Measurements from ENCODE around the gene QPCTL.
"Not testable (repeated sequence)": the region's sequence is repeated elsewhere in the genome, so short reads cannot be mapped to it uniquely, and the experiment has no call there.

QPCTL gene

GRCh38 chr19:45677351-45678230 is 14.9 kb upstream of the QPCTL start:
- peak overlapping the region; percentile 59; the same call in 1 of the 2 replicates for H3K4me3 ChIP-seq (ENCODE audit: low read depth, low read length)

GRCh38 chr19:45681391-45682015 is 11.0 kb upstream of the QPCTL start:
- H3K27ac ChIP-seq (ENCODE audit: low read depth, low read length), result no peak overlapping the region
- peak overlapping the region; percentile 65 for H3K4me3 ChIP-seq (ENCODE audit: low read depth, low read length)
- peaks cover 3% of the 10 kb centered on the region for H3K4me1 ChIP-seq (ENCODE audit: control insufficient read depth, insufficient read depth, low read length, unreplicated experiment)
- peaks cover 11% of the 10 kb centered on the region; the same call in 1 of the 2 replicates for H3K27me3 ChIP-seq (ENCODE audit: insufficient read depth, low read length)
- H3K79me2 ChIP-seq (ENCODE audit: control insufficient read depth, insufficient read depth, low read length, unreplicated experiment), result no peaks in the 10 kb centered on the region
- H2AFZ ChIP-seq (ENCODE audit: low read length, unreplicated experiment), result peak overlapping the region; percentile 53
- no peaks in the 10 kb centered on the region for H3K36me3 ChIP-seq (ENCODE audit: insufficient read depth, low read length)

More at GRCh38 chr19:45677351-45678230, 14.9 kb upstream of the QPCTL start:
- H3K27me3 ChIP-seq (ENCODE audit: insufficient read depth, low read length), result peaks cover 11% of the 10 kb centered on the region; the same call in 1 of the 2 replicates
- no peak overlapping the region for H2AFZ ChIP-seq (ENCODE audit: low read length, unreplicated experiment)
- no peak overlapping the region for H3K27ac ChIP-seq (ENCODE audit: low read depth, low read length)
- no peaks in the 10 kb centered on the region for H3K79me2 ChIP-seq (ENCODE audit: control insufficient read depth, insufficient read depth, low read length, unreplicated experiment)
- no peaks in the 10 kb centered on the region for H3K36me3 ChIP-seq (ENCODE audit: insufficient read depth, low read length)
- peaks cover 3% of the 10 kb centered on the region for H3K4me1 ChIP-seq (ENCODE audit: control insufficient read depth, insufficient read depth, low read length, unreplicated experiment)

- H3K27me3 ChIP-seq (ENCODE audit: insufficient read depth, low read length), result peaks cover 6% of the 10 kb centered on the region; the same call in 1 of the 2 replicates
- no peak overlapping the region for H3K27ac ChIP-seq (ENCODE audit: low read depth, low read length)
- peaks cover 3% of the 10 kb centered on the region for H3K4me1 ChIP-seq (ENCODE audit: control insufficient read depth, insufficient read depth, low read length, unreplicated experiment)
- peak overlapping the region; percentile 53 for H2AFZ ChIP-seq (ENCODE audit: low read length, unreplicated experiment)
- H3K79me2 ChIP-seq (ENCODE audit: control insufficient read depth, insufficient read depth, low read length, unreplicated experiment), result no peaks in the 10 kb centered on the region
- H3K4me3 ChIP-seq (ENCODE audit: low read depth, low read length), result no peak overlapping the region
- no peaks in the 10 kb centered on the region for H3K36me3 ChIP-seq (ENCODE audit: insufficient read depth, low read length)
Measured at GRCh38 chr19:45682117-45682516, 10.3 kb upstream of the QPCTL start.

GRCh38 chr19:45682908-45683307 is 9.6 kb upstream of the QPCTL start:
- H3K27ac ChIP-seq (ENCODE audit: low read depth, low read length), result no peak overlapping the region
- no peaks in the 10 kb centered on the region for H3K36me3 ChIP-seq (ENCODE audit: insufficient read depth, low read length)

GRCh38 chr19:45685045-45685444 is 7.4 kb upstream of the QPCTL start:
- not testable (repeated sequence) for H3K4me3 ChIP-seq (ENCODE audit: low read depth, low read length); H3K79me2 ChIP-seq (ENCODE audit: control insufficient read depth, insufficient read depth, low read length, unreplicated experiment); H3K27me3 ChIP-seq (ENCODE audit: insufficient read depth, low read length); H2AFZ ChIP-seq (ENCODE audit: low read length, unreplicated experiment); H3K27ac ChIP-seq (ENCODE audit: low read depth, low read length); H3K4me1 ChIP-seq (ENCODE audit: control insufficient read depth, insufficient read depth, low read length, unreplicated experiment); H3K36me3 ChIP-seq (ENCODE audit: insufficient read depth, low read length)

More at GRCh38 chr19:45682908-45683307, 9.6 kb upstream of the QPCTL start:
- H3K4me1 ChIP-seq (ENCODE audit: control insufficient read depth, insufficient read depth, low read length, unreplicated experiment), result peaks cover 3% of the 10 kb centered on the region
- no peak overlapping the region for H3K4me3 ChIP-seq (ENCODE audit: low read depth, low read length)
- no peaks in the 10 kb centered on the region for H3K79me2 ChIP-seq (ENCODE audit: control insufficient read depth, insufficient read depth, low read length, unreplicated experiment)
- H3K27me3 ChIP-seq (ENCODE audit: insufficient read depth, low read length), result no peaks in the 10 kb centered on the region
- no peak overlapping the region for H2AFZ ChIP-seq (ENCODE audit: low read length, unreplicated experiment)

- Histone ChIP-seq H3K36me3 (ENCODE audit: insufficient read depth, low read length) (no peaks in the 10 kb centered on the region), H2AFZ (ENCODE audit: low read length, unreplicated experiment) (no peak overlapping the region), H3K27ac (ENCODE audit: low read depth, low read length) (no peak overlapping the region)
Measured at GRCh38 chr19:45687599-45687998, 4.9 kb upstream of the QPCTL start.

GRCh38 chr19:45691516-45692186 is 815 bp upstream of the QPCTL start, which contains the start of gene SNRPD2:
SNRPD2 (minus strand) TSS chr19:45691953; CDS start chr19:45691888, 65 bp downstream.
- H3K27me3 ChIP-seq (ENCODE audit: insufficient read depth, low read length), result no peaks in the 10 kb centered on the region
- peak within 1 kb of the TSS; percentile 79 for H2AFZ ChIP-seq (ENCODE audit: low read length, unreplicated experiment)
- H3K79me2 ChIP-seq (ENCODE audit: control insufficient read depth, insufficient read depth, low read length, unreplicated experiment), result peaks cover 16% of the 10 kb centered on the region
- no peaks in the 10 kb centered on the region for H3K4me1 ChIP-seq (ENCODE audit: control insufficient read depth, insufficient read depth, low read length, unreplicated experiment)
- peak within 1 kb of the TSS; percentile 95 for H3K4me3 ChIP-seq (ENCODE audit: low read depth, low read length)
- peak within 1 kb of the TSS; percentile 92 for H3K27ac ChIP-seq (ENCODE audit: low read depth, low read length)
- no peaks in the 10 kb centered on the region for H3K36me3 ChIP-seq (ENCODE audit: insufficient read depth, low read length)

More at GRCh38 chr19:45687599-45687998, 4.9 kb upstream of the QPCTL start:
- no peaks in the 10 kb centered on the region for H3K4me1 ChIP-seq (ENCODE audit: control insufficient read depth, insufficient read depth, low read length, unreplicated experiment)
- no peak overlapping the region for H3K4me3 ChIP-seq (ENCODE audit: low read depth, low read length)
- H3K79me2 ChIP-seq (ENCODE audit: control insufficient read depth, insufficient read depth, low read length, unreplicated experiment), result peaks cover 14% of the 10 kb centered on the region
- no peaks in the 10 kb centered on the region for H3K27me3 ChIP-seq (ENCODE audit: insufficient read depth, low read length)

GRCh38 chr19:45693106-45693788 is 781 bp downstream of the QPCTL start:
- Histone ChIP-seq H3K79me2 (ENCODE audit: control insufficient read depth, insufficient read depth, low read length, unreplicated experiment) (peaks cover 16% of the 10 kb centered on the region), H3K27ac (ENCODE audit: low read depth, low read length) (peak overlapping the region; percentile 92), H3K4me3 (ENCODE audit: low read depth, low read length) (peak overlapping the region; percentile 95), H2AFZ (ENCODE audit: low read length, unreplicated experiment) (peak overlapping the region; percentile 46), H3K4me1 (ENCODE audit: control insufficient read depth, insufficient read depth, low read length, unreplicated experiment) (no peaks in the 10 kb centered on the region), H3K27me3 (ENCODE audit: insufficient read depth, low read length) (no peaks in the 10 kb centered on the region), H3K36me3 (ENCODE audit: insufficient read depth, low read length) (no peaks in the 10 kb centered on the region)

GRCh38 chr19:45701676-45702075 is 9.2 kb downstream of the QPCTL start:
- H3K4me3 ChIP-seq (ENCODE audit: low read depth, low read length), result no peak overlapping the region

GRCh38 chr19:45705115-45705514 is 12.6 kb downstream of the QPCTL start:
- no peak overlapping the region for H2AFZ ChIP-seq (ENCODE audit: low read length, unreplicated experiment)
- no peaks in the 10 kb centered on the region for H3K27me3 ChIP-seq (ENCODE audit: insufficient read depth, low read length)
- H3K27ac ChIP-seq (ENCODE audit: low read depth, low read length), result no peak overlapping the region
- H3K79me2 ChIP-seq (ENCODE audit: control insufficient read depth, insufficient read depth, low read length, unreplicated experiment), result no peaks in the 10 kb centered on the region
- H3K4me3 ChIP-seq (ENCODE audit: low read depth, low read length), result no peak overlapping the region
- H3K4me1 ChIP-seq (ENCODE audit: control insufficient read depth, insufficient read depth, low read length, unreplicated experiment), result no peaks in the 10 kb centered on the region
- no peaks in the 10 kb centered on the region; the same call in 1 of the 2 replicates for H3K36me3 ChIP-seq (ENCODE audit: insufficient read depth, low read length)

More at GRCh38 chr19:45701676-45702075, 9.2 kb downstream of the QPCTL start:
- Histone ChIP-seq H2AFZ (ENCODE audit: low read length, unreplicated experiment) (no peak overlapping the region), H3K36me3 (ENCODE audit: insufficient read depth, low read length) (no peaks in the 10 kb centered on the region; the same call in 1 of the 2 replicates), H3K27ac (ENCODE audit: low read depth, low read length) (no peak overlapping the region), H3K4me1 (ENCODE audit: control insufficient read depth, insufficient read depth, low read length, unreplicated experiment) (no peaks in the 10 kb centered on the region), H3K27me3 (ENCODE audit: insufficient read depth, low read length) (no peaks in the 10 kb centered on the region), H3K79me2 (ENCODE audit: control insufficient read depth, insufficient read depth, low read length, unreplicated experiment) (no peaks in the 10 kb centered on the region)

All from ACC112 (cell line).